HEK293T (cell line): ENCODE data around the gene PCBP2.

Experiments used
- ARNT ChIP-seq: fragments of 450-650 bp; IDR thresholded peaks from 2 replicates; pipeline ENCODE4 v1.6.1; 2017; ENCODE audit warnings: mild to moderate bottlenecking
- BHLHE40 ChIP-seq: fragments of 450-650 bp; IDR thresholded peaks from 2 replicates; pipeline ENCODE4 v1.6.1; 2016; ENCODE audit warnings: mild to moderate bottlenecking, moderate library complexity, borderline replicate concordance
- CTBP1 ChIP-seq: fragments of 450-650 bp; IDR thresholded peaks from 2 replicates; pipeline ENCODE4 v1.6.1; 2016; ENCODE audit warnings: borderline replicate concordance
- ELF4 ChIP-seq: fragments of 450-650 bp; IDR thresholded peaks from 2 replicates; pipeline ENCODE4 v1.6.1; 2017; ENCODE audit warnings: antibody characterized with exemption
- FOXA1 ChIP-seq: fragments of 450-650 bp; IDR thresholded peaks from 2 replicates; pipeline ENCODE4 v1.6.1; 2016; ENCODE audit warnings: mild to moderate bottlenecking
- FOXM1 ChIP-seq: fragments of 450-650 bp; IDR thresholded peaks from 2 replicates; pipeline ENCODE4 v1.6.1; 2017; ENCODE audit warnings: mild to moderate bottlenecking, borderline replicate concordance
- HDGF ChIP-seq: fragments of 450-650 bp; IDR thresholded peaks from 2 replicates; pipeline ENCODE4 v1.6.1; 2017; ENCODE audit warnings: antibody characterized with exemption, borderline replicate concordance
- LEF1 ChIP-seq: fragments of 450-650 bp; IDR thresholded peaks from 2 replicates; pipeline ENCODE4 v1.6.1; 2017; ENCODE audit warnings: mild to moderate bottlenecking, borderline replicate concordance
- NFRKB ChIP-seq: fragments of 450-650 bp; IDR thresholded peaks from 2 replicates; pipeline ENCODE4 v1.6.1; 2016; ENCODE audit warnings: mild to moderate bottlenecking, moderate library complexity
- SUZ12 ChIP-seq: fragments of 450-650 bp; IDR thresholded peaks from 2 replicates; pipeline ENCODE4 v1.6.1; 2016; ENCODE audit warnings: mild to moderate bottlenecking
- TARDBP ChIP-seq: fragments of 450-650 bp; IDR thresholded peaks from 2 replicates; pipeline ENCODE4 v1.6.1; 2016
- ZNF384 ChIP-seq: fragments of 450-650 bp; IDR thresholded peaks from 2 replicates; pipeline ENCODE4 v1.6.1; 2016
- TF ChIP-seq, protein P1 (sequence below): fragments of 450-650 bp; IDR thresholded peaks from 2 replicates; pipeline ENCODE4 v1.6.1; 2016

DNA sequence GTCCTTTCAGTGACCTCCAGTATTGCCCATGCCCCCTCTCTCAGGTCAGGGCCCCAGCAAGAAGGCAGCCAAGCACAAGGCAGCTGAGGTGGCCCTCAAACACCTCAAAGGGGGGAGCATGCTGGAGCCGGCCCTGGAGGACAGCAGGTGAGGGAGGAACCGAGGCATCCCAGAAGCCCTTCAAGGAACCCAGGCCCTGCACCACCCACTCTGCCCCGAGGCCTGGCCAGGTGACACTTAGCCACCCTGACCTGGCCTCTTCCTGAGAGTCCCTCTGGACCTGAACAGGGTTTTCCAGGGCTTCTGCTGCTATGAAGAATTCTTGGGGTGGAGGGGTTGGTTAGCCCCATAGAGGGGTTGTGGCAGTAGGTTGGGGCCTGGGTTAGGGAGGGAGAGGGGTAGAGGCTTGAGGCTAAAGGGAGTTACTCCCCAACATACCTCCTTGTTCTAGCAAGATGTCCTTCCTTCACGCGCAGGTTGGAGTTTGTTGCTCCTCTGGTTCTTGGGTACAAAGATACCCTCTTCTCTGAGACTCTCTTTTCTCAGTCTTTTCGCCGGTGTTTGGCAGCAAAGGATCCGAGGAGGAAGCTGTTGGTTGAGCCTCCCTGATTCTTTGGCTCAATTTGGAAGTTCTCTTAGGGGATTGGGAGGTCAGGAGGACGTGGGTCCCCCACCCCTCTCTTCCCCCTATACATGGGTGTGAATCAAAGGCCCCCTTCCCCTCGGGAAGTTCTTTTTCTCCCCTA lies 51.3 kb downstream of the PCBP2 start:
- TF ChIP-seq HDGF (no peak), SUZ12 (no peak), ELF4 (no peak), FOXM1 (no peak), LEF1 (no peak), FOXA1 (no peak), BHLHE40 (no peak), ZNF384 (no peak), ARNT (no peak), TARDBP (no peak), NFRKB (no peak), CTBP1 (no peak)
- TF ChIP-seq, protein P1, sequence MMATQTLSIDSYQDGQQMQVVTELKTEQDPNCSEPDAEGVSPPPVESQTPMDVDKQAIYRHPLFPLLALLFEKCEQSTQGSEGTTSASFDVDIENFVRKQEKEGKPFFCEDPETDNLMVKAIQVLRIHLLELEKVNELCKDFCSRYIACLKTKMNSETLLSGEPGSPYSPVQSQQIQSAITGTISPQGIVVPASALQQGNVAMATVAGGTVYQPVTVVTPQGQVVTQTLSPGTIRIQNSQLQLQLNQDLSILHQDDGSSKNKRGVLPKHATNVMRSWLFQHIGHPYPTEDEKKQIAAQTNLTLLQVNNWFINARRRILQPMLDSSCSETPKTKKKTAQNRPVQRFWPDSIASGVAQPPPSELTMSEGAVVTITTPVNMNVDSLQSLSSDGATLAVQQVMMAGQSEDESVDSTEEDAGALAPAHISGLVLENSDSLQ: no peak
